Right atrium auricular region (tissue), 2 donors: Measurements from ENCODE around the gene SNORC. TPM values are rescaled to one million over a fixed set of nuclear protein-coding genes. Genes with fewer than 3 reads are reported as not detected.

Experiments
- DNase-seq: peaks from one replicate; pipeline ENCODE4 v3.0.0-alpha.2; 2019; ENCODE audit warnings: low spot score
- H3K27ac ChIP-seq, 2 donors: fragments of 200-600 bp; sonication (generic); 1 replicate in 1 of 2; 2 replicates in 1 of 2; pipeline ENCODE4 v1.5.1; 2016 to 2019
- H3K27me3 ChIP-seq, 2 donors: fragments of 200-600 bp; sonication (generic); one replicate each; pipeline versions ENCODE4 v1.5.1 to v1.6.0; 2017 to 2019
- H3K36me3 ChIP-seq: fragments of 200-600 bp; sonication (generic); one replicate; pipeline ENCODE4 v1.5.1; 2016
- H3K4me1 ChIP-seq, 2 donors: fragments of 200-600 bp; sonication (generic); one replicate each; pipeline versions ENCODE4 v1.5.1 to v1.6.0; 2017 to 2019
- H3K4me3 ChIP-seq, 2 donors: fragments of 200-600 bp; sonication (generic); 1 replicate in 1 of 2; 2 replicates in 1 of 2; pipeline ENCODE4 v1.5.1; 2017 to 2019; ENCODE audit warnings: mild to moderate bottlenecking in 1 of 2, moderate library complexity in 1 of 2
- H3K9me3 ChIP-seq, 2 donors: fragments of 200-600 bp; sonication (generic); one replicate each; pipeline ENCODE4 v1.5.1; 2019
- total RNA-seq, 2 donors: library from RNA; depleted of rRNA; stranded (reverse); fragments of >200 nt; gene quantifications; one replicate each; pipeline ENCODE4 v1.1.0, GENCODE V29; 2016
- TF ChIP-seq, protein P1 (sequence below), 2 donors: fragments of 200-600 bp; sonication (generic); IDR thresholded peaks; one replicate each; pipeline ENCODE4 v1.5.1; 2019; ENCODE audit warnings: antibody characterized with exemption in 2 of 2

SNORC gene
- total RNA-seq, 2 donors from 2014 or later, result 0.12 to 0.30 TPM

DNA sequence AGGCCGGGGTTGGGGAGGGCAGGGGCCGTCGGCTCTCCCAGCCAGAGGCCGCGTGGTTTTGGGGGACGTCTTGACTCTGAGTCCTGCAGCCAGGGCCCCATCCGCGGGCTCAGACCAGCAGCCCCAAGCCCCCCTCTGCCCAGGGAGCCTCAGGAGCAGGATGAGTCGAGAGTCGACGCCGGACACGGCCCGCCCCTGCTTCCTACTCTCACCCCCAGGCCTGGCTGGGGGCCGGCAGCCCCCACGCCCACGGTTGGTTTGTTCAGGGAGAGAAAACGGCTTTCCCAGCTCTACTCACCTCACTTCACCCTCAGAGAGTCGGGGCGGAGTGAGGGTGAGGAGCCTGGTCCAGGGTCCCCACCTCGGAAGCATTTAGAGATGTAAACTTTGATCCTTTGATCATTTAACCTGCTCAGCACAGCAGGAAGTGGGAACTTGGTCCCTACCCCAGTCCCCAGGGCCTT is 6.9 kb downstream of the SNORC start:
- H3K27ac ChIP-seq, result no peak overlapping the region
- DNase-seq, result no peak
- H3K4me3 ChIP-seq, result peak overlapping the region in 1 of 2 donors; percentile 51
- no peaks in the 10 kb centered on the region for H3K36me3 ChIP-seq
- TF ChIP-seq, protein P1, sequence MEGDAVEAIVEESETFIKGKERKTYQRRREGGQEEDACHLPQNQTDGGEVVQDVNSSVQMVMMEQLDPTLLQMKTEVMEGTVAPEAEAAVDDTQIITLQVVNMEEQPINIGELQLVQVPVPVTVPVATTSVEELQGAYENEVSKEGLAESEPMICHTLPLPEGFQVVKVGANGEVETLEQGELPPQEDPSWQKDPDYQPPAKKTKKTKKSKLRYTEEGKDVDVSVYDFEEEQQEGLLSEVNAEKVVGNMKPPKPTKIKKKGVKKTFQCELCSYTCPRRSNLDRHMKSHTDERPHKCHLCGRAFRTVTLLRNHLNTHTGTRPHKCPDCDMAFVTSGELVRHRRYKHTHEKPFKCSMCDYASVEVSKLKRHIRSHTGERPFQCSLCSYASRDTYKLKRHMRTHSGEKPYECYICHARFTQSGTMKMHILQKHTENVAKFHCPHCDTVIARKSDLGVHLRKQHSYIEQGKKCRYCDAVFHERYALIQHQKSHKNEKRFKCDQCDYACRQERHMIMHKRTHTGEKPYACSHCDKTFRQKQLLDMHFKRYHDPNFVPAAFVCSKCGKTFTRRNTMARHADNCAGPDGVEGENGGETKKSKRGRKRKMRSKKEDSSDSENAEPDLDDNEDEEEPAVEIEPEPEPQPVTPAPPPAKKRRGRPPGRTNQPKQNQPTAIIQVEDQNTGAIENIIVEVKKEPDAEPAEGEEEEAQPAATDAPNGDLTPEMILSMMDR (IDR thresholded peaks at IDR 0.05), result no peak
- no peaks in the 10 kb centered on the region for H3K9me3 ChIP-seq
- H3K27me3 ChIP-seq, result peaks cover 0 to 6% of the 10 kb centered on the region in 2 donors
- peaks cover 0 to 15% of the 10 kb centered on the region in 2 donors for H3K4me1 ChIP-seq

DNA sequence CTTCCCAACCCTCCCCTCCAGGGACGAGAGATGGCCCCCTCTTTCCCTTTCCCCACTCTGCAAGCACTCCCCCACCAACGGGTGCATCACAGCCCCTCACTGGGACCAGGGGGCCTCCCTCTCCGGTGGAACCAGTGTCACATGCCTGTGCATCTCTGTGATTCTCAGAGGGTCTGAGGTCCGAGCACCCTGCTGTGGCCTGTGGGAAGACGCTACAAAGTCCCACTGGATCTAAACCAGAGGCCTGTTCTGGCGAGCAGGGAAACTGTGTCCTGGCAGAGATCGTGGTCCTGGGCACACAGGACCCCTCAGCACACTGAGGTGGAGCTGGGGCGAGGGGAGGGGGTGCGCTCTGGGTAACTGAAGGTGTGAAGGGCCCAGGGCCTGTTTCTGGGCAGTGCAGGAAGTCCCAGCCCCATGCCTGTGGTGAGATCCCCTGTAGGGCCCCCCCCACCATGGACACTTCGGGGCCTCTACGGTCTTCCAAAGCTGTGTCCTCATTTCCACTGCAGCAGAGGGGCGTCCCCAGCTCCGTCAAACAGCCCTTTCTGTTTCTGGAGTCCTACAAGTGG is 8.0 kb downstream of the SNORC start:
- DNase-seq, result no peak
- TF ChIP-seq, protein P1 (IDR thresholded peaks at IDR 0.05), result no peak
- no peaks in the 10 kb centered on the region for H3K36me3 ChIP-seq
- H3K4me3 ChIP-seq, result no peak overlapping the region
- peaks cover 0 to 6% of the 10 kb centered on the region in 2 donors for H3K27me3 ChIP-seq
- H3K4me1 ChIP-seq, result peaks cover 0 to 15% of the 10 kb centered on the region in 2 donors
- no peak overlapping the region for H3K27ac ChIP-seq
- no peaks in the 10 kb centered on the region for H3K9me3 ChIP-seq

DNA sequence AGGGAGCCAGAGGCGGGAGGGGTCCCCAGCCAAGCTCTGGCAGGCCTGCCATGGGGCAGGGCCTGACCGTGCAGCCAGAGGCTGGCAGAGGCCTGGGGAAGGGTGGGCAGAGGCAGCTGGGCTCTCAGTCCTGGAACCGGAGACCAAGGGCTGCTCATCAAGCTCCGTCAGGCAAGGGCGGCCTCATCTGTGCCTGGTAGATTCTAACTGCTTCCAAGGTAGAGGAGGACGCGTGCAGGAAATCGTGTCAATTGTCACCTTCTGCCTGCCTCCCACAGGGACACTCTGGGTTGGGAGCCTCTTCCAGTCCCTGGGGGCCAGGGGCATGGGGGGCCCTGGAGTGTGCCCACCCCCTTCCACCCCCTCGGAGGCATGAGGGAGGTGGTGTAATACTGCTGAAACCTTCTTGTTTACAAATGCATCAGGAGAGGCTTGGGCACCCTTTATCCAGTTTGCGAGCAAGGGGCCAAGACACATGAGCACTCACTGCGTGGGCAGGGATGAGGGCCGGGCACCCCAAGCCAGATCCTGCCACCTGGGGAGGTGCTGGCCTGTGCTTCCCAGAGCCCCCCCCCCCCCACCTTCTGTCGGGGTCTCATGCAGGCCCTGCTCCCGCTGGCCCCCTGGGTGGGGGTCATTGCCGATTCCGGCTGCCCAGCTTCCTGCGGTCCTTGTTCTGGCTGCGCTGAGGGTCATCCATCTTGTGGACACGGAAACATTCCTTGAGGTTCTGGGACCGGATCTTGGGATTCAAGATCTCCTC is 9.0 kb downstream of the SNORC start:
- H3K4me3 ChIP-seq, result no peak overlapping the region
- peaks cover 0 to 15% of the 10 kb centered on the region in 2 donors for H3K4me1 ChIP-seq
- peaks cover 0 to 6% of the 10 kb centered on the region in 2 donors for H3K27me3 ChIP-seq
- H3K36me3 ChIP-seq, result no peaks in the 10 kb centered on the region
- H3K9me3 ChIP-seq, result no peaks in the 10 kb centered on the region
- TF ChIP-seq, protein P1 (IDR thresholded peaks at IDR 0.05), result no peak
- DNase-seq, result no peak
- H3K27ac ChIP-seq, result no peak overlapping the region

DNA sequence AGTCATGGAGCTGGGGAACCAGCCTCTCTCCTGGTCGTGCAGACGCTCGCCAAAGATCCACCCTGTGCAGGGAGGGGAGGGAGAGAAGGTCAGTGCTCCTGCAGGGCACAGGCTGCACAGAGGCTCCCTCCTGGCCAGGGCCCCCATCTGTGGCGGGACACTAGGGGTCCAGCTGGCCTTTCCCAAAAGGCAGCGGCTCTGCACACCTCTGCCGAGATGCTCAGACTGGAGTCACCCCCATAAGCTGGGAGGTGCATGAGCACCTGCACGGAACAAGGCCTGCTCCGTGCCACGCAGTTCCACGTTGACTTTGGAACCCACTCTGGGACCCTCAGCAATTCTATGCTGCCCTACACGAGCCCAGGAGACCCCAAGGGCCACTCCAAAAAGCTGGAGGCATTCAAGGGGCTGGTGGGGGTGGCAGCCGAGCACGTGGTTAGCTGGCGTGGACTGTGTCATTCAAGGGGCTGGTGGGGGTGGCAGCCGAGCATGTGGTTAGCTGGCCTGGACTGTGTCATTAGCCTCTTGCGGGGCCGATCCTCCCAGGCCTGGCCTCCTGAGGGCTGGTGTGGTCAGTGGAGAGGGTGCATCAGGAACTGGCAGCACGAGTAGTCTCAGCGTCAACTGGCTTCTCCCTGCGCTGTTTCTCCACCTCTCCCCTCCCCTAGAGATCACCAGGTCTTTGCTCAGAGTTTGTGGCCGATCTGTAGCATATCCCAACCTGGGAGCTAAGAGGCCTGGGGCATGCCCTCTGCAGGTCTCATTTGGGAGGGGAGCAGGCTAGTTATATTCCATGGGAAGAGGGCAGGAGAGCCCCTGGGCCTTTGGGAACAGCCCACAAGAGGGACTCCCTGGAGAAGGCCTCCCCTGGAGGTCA is 9.8 kb downstream of the SNORC start:
- Histone ChIP-seq H3K9me3 (no peaks in the 10 kb centered on the region), H3K4me1 (peaks cover 0 to 15% of the 10 kb centered on the region in 2 donors), H3K4me3 (no peak overlapping the region), H3K27me3 (peaks cover 0 to 6% of the 10 kb centered on the region in 2 donors), H3K36me3 (no peaks in the 10 kb centered on the region), H3K27ac (no peak overlapping the region)
- DNase-seq, result no peak
- TF ChIP-seq, protein P1 (IDR thresholded peaks at IDR 0.05), result no peak

DNA sequence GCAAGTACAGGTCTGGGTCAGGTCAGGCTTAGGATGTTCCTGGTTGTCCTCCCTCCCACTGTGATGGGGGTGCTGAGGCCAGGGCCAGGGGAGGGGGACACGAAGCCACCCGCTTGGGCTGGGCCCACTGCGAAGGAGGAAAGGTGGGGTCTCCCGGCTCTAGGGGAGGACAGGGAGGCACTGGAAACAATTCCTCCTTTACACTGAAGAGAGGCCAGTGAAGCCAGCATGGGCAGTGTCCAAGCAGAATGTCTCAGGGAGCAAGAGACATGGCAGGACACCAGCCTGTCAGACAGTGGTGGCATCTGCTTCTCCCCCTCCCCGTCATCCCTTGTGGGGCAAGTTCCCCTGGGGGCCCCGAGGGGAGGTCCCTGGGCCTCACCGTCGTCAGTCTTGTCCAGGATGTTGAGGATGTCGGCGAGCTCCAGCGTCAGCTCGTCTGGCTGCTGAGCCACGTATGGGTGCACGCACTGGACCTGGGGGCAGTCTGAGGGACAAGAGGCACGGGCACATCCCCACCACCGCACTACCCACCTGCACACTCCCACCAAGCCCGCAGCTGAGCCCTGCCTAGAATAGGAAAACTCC is 10.8 kb downstream of the SNORC start:
- Histone ChIP-seq H3K27me3 (peaks cover 0 to 2% of the 10 kb centered on the region in 2 donors), H3K9me3 (no peaks in the 10 kb centered on the region), H3K36me3 (no peaks in the 10 kb centered on the region), H3K4me1 (peaks cover 0 to 11% of the 10 kb centered on the region in 2 donors), H3K4me3 (no peak overlapping the region), H3K27ac (no peak overlapping the region)
- TF ChIP-seq, protein P1 (IDR thresholded peaks at IDR 0.05), result no peak
- DNase-seq, result no peak
